ENCODE measurements around the gene DYRK2. TPM values are rescaled to one million over a fixed set of nuclear protein-coding genes. Genes with fewer than 3 reads are reported as not detected.
A peak's percentile ranks its signal among the peaks of the same experiment; 100 is the strongest.

The DYRK2 gene
- total RNA-seq, 1 donor from 2014 or later = 40.3 TPM

GRCh38 chr12:67624355-67624754 is 24.2 kb upstream of the DYRK2 start:
- H3K9me3 Mint-ChIP-seq = peaks cover 2% of the 10 kb centered on the region
- H3K27me3 Mint-ChIP-seq = no peaks in the 10 kb centered on the region
- ChIA-PET POLR2A (no interaction called here), CTCF (no interaction called here)
- H3K4me3 Mint-ChIP-seq = no peak overlapping the region
- intact Hi-C loops (cut with micrococcal nuclease) = no loop called here
- no peak for DNase-seq
- no peak for TF ChIP-seq CTCF (IDR thresholded peaks at IDR 0.05)
- H3K36me3 Mint-ChIP-seq (ENCODE audit: low read depth) = no peaks in the 10 kb centered on the region
- no peak overlapping the region for H3K27ac Mint-ChIP-seq
- ATAC-seq (ENCODE audit: low read depth) = no peak
- peaks cover 19% of the 10 kb centered on the region for H3K4me1 Mint-ChIP-seq

- H3K27me3 Mint-ChIP-seq = no peaks in the 10 kb centered on the region
- ChIA-PET CTCF (no interaction called here), POLR2A (no interaction called here)
- no peaks in the 10 kb centered on the region for H3K36me3 Mint-ChIP-seq (ENCODE audit: low read depth)
- no peak for DNase-seq
- H3K4me1 Mint-ChIP-seq = peaks cover 25% of the 10 kb centered on the region
- no peak overlapping the region for H3K27ac Mint-ChIP-seq
- intact Hi-C loops (cut with micrococcal nuclease) = no loop called here
- no peak for ATAC-seq (ENCODE audit: low read depth)
- peaks cover 2% of the 10 kb centered on the region for H3K9me3 Mint-ChIP-seq
- no peak overlapping the region for H3K4me3 Mint-ChIP-seq
- no peak for TF ChIP-seq CTCF (IDR thresholded peaks at IDR 0.05)
Observed at GRCh38 chr12:67625004-67625403, 23.5 kb upstream of the DYRK2 start.

GRCh38 chr12:67626156-67626555 is 22.4 kb upstream of the DYRK2 start:
- ATAC-seq (ENCODE audit: low read depth) (no peak), DNase-seq (no peak)
- H3K4me3 Mint-ChIP-seq = no peak overlapping the region
- H3K27me3 Mint-ChIP-seq = no peaks in the 10 kb centered on the region
- peaks cover 34% of the 10 kb centered on the region for H3K4me1 Mint-ChIP-seq
- H3K36me3 Mint-ChIP-seq (ENCODE audit: low read depth) = no peaks in the 10 kb centered on the region
- peaks cover 2% of the 10 kb centered on the region for H3K9me3 Mint-ChIP-seq
- intact Hi-C loops (cut with micrococcal nuclease) = no loop called here
- no peak for TF ChIP-seq CTCF (IDR thresholded peaks at IDR 0.05)
- no peak overlapping the region for H3K27ac Mint-ChIP-seq
- ChIA-PET CTCF (no interaction called here), POLR2A (no interaction called here)

GRCh38 chr12:67630373-67631088 is 18.0 kb upstream of the DYRK2 start:
- POLR2A ChIA-PET = interaction anchor here (0.6 to 5.1 kb wide), 8 partner anchors 11 to 359 kb away, joined by 3 to 55 read pairs (median 4); partner anchors contain the start of genes DYRK2 and IFNG-AS1
- Mint-ChIP-seq H3K4me3 (peak overlapping the region; percentile 61), H3K36me3 (ENCODE audit: low read depth) (no peaks in the 10 kb centered on the region), H3K9me3 (no peaks in the 10 kb centered on the region), H3K27me3 (no peaks in the 10 kb centered on the region), H3K27ac (peak overlapping the region; percentile 87), H3K4me1 (peaks cover 64% of the 10 kb centered on the region)
- ATAC-seq (ENCODE audit: low read depth) = peak; percentile 100
- CTCF ChIA-PET = interaction anchor here (0.9 to 1.0 kb wide), 2 partner anchors 17 to 189 kb away, joined by 4 to 5 read pairs; partner anchors contain the start of gene DYRK2
- intact Hi-C loops (cut with micrococcal nuclease) = loop anchor here (1.0 to 5.0 kb wide), 6 partner anchors 18 to 363 kb away; partner anchors contain the start of genes CAND1 and DYRK2
- no peak for TF ChIP-seq CTCF (IDR thresholded peaks at IDR 0.05)
- DNase-seq = peak; percentile 47

GRCh38 chr12:67632005-67632404 is 16.5 kb upstream of the DYRK2 start:
- no peaks in the 10 kb centered on the region for H3K9me3 Mint-ChIP-seq
- no peaks in the 10 kb centered on the region for H3K36me3 Mint-ChIP-seq (ENCODE audit: low read depth)
- TF ChIP-seq CTCF (IDR thresholded peaks at IDR 0.05) = no peak
- no peak for ATAC-seq (ENCODE audit: low read depth)
- H3K27ac Mint-ChIP-seq = peak overlapping the region; percentile 87
- CTCF ChIA-PET = no interaction called here
- H3K4me1 Mint-ChIP-seq = peaks cover 62% of the 10 kb centered on the region
- H3K27me3 Mint-ChIP-seq = no peaks in the 10 kb centered on the region
- intact Hi-C loops (cut with micrococcal nuclease) = loop anchor here (5.0 kb wide), 3 partner anchors 40 to 365 kb away; partner anchors contain the start of gene CAND1
- DNase-seq = no peak
- H3K4me3 Mint-ChIP-seq = no peak overlapping the region
- POLR2A ChIA-PET = interaction anchor here (5.1 kb wide), 1 partner anchor 17 kb away, joined by 55 read pairs; the partner anchor contains the start of gene DYRK2

Measured in activated B cell treated with CpG ODN at 0.5 μM for 24 hours (primary cell).